GM21390 (cell line): ENCODE measurements around the gene KRT72.

ENCODE experiments used
- ATAC-seq: cut with Tn5 transposase; IDR thresholded peaks from one replicate; pipeline ENCODE4 v1.9.1; 2021; ENCODE audit not compliant: unreplicated experiment

Gene KRT72

GRCh38 chr12:52580496-52580895, 20.8 kb downstream of the KRT72 start:
- ATAC-seq = no peak

- ATAC-seq = no peak
These were observed 21.5 kb downstream of the KRT72 start for GRCh38 chr12:52579468-52580465.

GRCh38 chr12:52578469-52578868, 22.8 kb downstream of the KRT72 start:
- no peak for ATAC-seq

GRCh38 chr12:52577316-52577715, 23.9 kb downstream of the KRT72 start:
- no peak for ATAC-seq

GRCh38 chr12:52575948-52576347, 25.3 kb downstream of the KRT72 start:
- no peak for ATAC-seq

- ATAC-seq = no peak
These were observed 26.0 kb downstream of the KRT72 start for GRCh38 chr12:52575256-52575655.

- no peak for ATAC-seq
These were observed 27.5 kb downstream of the KRT72 start, which contains the start of gene KRT74 for GRCh38 chr12:52573743-52574142. Gene KRT74 (minus strand): TSS chr12:52573843. CDS start chr12:52573777, 66 bp downstream.

GRCh38 chr12:52573306-52573705, 28.0 kb downstream of the KRT72 start:
- no peak for ATAC-seq

- no peak for ATAC-seq
These were observed 30.8 kb downstream of the KRT72 start for GRCh38 chr12:52570511-52570910.

GRCh38 chr12:52568111-52568510, 33.2 kb downstream of the KRT72 start:
- ATAC-seq = no peak

GRCh38 chr12:52566847-52567291, 34.4 kb downstream of the KRT72 start:
- no peak for ATAC-seq

- ATAC-seq = no peak
These were observed 36.7 kb downstream of the KRT72 start for GRCh38 chr12:52564582-52564981.

GRCh38 chr12:52561880-52562449, 39.3 kb downstream of the KRT72 start:
- ATAC-seq = no peak

GRCh38 chr12:52559979-52560378, 41.3 kb downstream of the KRT72 start:
- no peak for ATAC-seq

GRCh38 chr12:52558781-52559445, 42.4 kb downstream of the KRT72 start:
- no peak for ATAC-seq

GRCh38 chr12:52557476-52557875, 43.8 kb downstream of the KRT72 start:
- no peak for ATAC-seq

GRCh38 chr12:52555577-52555976, 45.7 kb downstream of the KRT72 start:
- no peak for ATAC-seq

GRCh38 chr12:52552681-52553195, 48.5 kb downstream of the KRT72 start, which contains the start of gene KRT71:
Gene KRT71 (minus strand): TSS chr12:52553145. CDS start chr12:52553077, 68 bp downstream.
- no peak for ATAC-seq

GRCh38 chr12:52552055-52552454, 49.2 kb downstream of the KRT72 start:
- no peak for ATAC-seq

GRCh38 chr12:52551216-52551865, 49.9 kb downstream of the KRT72 start:
- ATAC-seq = no peak

- ATAC-seq = no peak
These were observed 55.1 kb downstream of the KRT72 start for GRCh38 chr12:52546126-52546525.
